Fibroblast of skin of scalp (primary cell): Measurements from ENCODE around the gene KIAA1217. TPM values are rescaled to one million over a fixed set of nuclear protein-coding genes. Genes with fewer than 3 reads are reported as not detected.
A peak's percentile ranks its signal among the peaks of the same experiment; 100 is the strongest.

Source experiments
- DNase-seq: peaks from one replicate; pipeline ENCODE4 v3.0.0-alpha.2; 2013
- polyA plus RNA-seq, 2 experiments: library from polyadenylated mRNA; unstranded; fragments of 120-200 nt; gene quantifications; one replicate each; pipeline ENCODE4 v1.2.1, GENCODE V29; 2013; ENCODE audit not compliant: insufficient read length in 2 of 2

The KIAA1217 gene, protein sequence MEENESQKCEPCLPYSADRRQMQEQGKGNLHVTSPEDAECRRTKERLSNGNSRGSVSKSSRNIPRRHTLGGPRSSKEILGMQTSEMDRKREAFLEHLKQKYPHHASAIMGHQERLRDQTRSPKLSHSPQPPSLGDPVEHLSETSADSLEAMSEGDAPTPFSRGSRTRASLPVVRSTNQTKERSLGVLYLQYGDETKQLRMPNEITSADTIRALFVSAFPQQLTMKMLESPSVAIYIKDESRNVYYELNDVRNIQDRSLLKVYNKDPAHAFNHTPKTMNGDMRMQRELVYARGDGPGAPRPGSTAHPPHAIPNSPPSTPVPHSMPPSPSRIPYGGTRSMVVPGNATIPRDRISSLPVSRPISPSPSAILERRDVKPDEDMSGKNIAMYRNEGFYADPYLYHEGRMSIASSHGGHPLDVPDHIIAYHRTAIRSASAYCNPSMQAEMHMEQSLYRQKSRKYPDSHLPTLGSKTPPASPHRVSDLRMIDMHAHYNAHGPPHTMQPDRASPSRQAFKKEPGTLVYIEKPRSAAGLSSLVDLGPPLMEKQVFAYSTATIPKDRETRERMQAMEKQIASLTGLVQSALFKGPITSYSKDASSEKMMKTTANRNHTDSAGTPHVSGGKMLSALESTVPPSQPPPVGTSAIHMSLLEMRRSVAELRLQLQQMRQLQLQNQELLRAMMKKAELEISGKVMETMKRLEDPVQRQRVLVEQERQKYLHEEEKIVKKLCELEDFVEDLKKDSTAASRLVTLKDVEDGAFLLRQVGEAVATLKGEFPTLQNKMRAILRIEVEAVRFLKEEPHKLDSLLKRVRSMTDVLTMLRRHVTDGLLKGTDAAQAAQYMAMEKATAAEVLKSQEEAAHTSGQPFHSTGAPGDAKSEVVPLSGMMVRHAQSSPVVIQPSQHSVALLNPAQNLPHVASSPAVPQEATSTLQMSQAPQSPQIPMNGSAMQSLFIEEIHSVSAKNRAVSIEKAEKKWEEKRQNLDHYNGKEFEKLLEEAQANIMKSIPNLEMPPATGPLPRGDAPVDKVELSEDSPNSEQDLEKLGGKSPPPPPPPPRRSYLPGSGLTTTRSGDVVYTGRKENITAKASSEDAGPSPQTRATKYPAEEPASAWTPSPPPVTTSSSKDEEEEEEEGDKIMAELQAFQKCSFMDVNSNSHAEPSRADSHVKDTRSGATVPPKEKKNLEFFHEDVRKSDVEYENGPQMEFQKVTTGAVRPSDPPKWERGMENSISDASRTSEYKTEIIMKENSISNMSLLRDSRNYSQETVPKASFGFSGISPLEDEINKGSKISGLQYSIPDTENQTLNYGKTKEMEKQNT (N-terminal part only)
- 23.4 TPM for polyA plus RNA-seq (2013, experiment 1 of 2; ENCODE audit: insufficient read length)
- polyA plus RNA-seq (2013, experiment 2 of 2; ENCODE audit: insufficient read length), result 24.3 TPM

GRCh38 chr10:24208661-24209431 lies at the start of gene KIAA1217:
TSS of gene KIAA1217 (plus strand) at chr10:24209138. CDS start at chr10:24209194, 56 bp downstream.
- peak; percentile 35 for DNase-seq

DNA sequence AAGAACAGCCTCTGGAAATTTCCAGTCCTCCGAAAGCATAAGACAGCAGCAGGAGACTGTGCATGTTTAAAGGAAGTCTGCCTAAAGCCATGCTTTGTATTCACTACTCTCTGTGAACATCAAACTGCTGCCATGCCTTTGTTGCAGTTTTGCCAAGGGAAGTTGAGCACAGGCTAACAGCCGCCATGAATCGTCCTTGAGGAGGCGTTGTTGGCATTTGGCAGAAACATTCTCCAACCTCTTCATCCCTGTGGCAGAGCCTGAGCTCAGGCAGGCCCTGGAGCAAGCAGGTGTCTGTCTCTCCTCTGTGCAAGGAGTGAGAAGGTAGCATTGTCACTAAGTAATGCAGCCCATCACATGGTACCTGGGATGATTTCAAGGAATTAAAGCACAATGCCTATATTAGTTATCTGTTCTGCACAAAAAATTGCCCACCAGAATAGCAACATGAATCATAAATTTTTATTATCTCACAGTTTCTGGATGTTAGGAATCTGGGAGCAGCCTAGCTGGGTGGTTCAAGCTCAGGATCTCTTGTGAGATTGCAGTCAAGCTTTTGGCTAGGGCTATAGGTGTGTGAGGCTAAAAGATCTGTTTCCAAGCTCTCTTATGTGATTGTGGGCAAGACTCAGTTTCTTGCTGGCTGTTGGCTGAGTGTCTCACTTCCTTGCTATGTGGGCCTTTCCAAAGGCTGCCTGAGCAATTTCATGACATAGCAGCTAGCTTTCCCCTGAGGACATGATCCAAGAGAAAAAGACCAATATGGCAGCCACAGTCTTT lies 46.5 kb upstream of the KIAA1217 start:
- no peak for DNase-seq

DNA sequence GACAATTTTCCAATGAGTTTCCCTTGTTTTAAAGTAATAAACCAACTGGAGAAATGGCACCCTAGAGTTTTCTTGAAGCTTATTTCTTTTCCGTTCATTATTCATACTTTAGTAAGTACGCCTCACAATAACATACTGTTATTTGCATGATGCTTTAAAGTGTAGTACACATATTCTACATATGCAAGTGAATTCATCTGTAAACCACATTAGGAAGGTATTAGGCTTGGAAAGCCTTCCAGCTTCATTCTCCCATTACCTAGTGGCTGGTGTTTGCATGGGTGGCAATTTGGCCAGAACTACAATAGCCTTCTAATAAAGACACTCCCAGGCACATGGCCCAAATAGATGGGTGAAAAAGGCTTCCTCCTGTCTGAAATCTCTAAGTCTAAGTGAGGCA lies 45.5 kb upstream of the KIAA1217 start:
- DNase-seq, result no peak

DNA sequence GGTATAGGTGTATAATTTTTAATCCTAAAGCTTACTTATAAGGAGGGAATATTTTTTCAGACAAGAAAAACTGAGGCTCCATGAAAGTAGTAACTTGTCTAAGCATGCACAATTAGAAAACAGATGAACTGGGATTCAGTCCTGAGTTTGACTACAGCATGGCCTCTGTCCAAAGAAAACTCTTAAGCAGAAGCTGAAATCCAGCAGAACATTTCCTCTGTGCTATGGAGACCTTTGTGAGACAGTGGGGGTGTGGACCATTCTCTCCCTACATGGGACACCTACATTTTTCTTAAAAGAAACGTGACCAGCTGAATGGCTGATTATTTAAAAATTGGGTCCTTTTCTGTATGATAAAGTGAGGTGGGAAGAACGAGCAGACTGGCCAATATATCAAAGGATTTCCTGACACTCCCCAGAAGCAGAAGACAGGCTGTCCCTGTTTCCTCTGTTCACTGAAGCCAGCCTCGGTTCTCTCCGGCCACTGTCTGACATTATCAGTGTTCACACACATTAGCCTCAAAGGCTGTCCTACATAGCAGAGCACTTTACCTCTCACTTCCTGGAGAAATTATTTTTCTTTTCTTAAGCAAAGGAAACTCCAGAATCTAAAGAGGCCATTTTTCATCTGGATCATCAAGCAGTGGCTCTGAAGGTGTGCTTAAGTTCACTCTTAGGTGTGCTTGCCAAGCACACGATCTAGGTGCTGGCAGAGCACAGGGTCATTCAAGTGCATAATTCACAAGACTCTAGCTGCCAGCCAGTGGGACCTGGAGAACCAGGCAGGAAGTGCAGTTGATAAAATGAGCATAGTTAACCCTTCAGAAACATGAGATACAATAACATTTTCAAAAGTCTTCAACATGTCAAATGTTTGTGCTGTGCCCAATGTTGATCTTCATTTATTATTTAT lies 40.4 kb upstream of the KIAA1217 start:
- no peak for DNase-seq

- no peak for DNase-seq
Observed at GRCh38 chr10:24170199-24170598, 38.7 kb upstream of the KIAA1217 start.

DNA sequence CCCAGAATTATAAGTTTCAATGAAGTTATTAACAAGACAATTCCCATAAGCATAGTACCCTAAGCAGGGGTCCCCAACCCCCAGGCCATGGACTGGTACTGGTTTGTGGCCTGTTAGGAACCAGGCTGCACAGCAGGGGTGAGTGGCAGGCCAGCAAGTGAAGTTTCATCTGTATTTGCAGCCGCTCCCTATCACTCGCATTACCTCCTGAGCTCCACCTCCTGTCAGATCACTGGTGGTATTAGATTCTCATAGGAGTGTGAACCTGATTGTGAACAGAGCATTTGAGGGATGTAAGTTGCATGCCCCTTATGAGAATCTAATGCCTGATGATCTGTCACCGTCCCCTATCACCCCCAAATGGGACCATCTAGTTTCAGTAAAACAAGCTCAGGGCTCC lies 36.0 kb upstream of the KIAA1217 start:
- no peak for DNase-seq

DNA sequence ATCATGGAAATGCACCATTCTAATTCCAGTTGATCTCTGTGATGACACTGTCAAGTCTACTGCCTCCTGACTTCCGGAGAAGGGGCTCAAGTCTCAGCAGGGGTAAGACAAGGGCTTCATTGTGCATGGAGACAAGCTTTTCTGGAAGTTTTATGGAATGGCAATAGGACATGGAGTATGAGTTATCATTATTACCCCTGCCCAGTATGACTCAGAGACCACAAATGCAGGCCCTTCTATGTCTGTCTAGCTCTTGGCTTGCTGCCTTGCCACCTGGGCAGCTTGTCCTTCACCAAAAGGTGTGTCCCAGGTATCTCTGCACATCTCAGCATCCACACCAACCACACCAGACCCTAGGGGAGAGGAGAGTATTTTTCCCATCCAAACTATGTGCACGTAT lies 34.9 kb upstream of the KIAA1217 start:
- no peak for DNase-seq

DNA sequence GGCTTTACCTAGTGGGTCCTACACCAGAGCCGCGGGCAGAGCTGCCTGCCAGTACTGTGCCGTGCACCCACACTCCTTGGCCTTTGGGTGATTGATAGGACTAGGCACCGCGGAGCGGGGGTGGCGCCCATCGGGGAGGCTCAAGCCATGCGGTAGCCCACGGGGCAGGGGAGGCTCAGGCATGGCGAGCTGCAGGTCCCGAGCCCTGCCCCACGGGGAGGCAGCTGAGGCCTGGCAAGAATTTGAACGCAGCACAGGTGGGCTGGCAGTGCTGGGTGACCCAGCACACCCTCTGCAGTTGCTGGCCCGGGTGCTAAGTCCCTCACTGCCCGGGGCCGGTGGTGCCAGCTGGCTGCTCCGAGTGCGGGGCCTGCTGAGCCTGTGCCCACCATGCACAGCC lies 32.3 kb upstream of the KIAA1217 start:
- no peak for DNase-seq

GRCh38 chr10:24177636-24178035 lies 31.3 kb upstream of the KIAA1217 start:
- no peak for DNase-seq

GRCh38 chr10:24180891-24181290 lies 28.0 kb upstream of the KIAA1217 start:
- no peak for DNase-seq

GRCh38 chr10:24184455-24184854 lies 24.5 kb upstream of the KIAA1217 start:
- DNase-seq, result no peak

DNA sequence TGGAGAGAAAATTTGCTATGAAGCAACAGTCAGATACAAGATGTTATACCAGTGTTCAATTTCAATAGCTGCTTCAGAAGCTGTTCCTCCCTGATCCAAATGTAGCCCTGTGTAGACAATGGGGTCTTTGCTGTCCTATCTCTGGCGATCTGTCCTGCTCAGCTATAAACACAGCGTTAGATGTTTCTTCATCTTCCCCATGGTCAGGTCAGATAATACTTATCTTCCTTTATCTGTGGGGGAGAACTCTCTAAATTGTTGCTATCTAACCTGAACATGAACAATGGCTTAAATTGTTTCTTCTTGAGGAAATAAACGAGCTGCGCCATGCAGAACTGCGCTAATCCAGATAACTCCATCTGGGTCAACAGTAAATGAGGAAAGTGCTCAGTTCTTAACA lies 15.6 kb upstream of the KIAA1217 start:
- DNase-seq, result no peak

DNA sequence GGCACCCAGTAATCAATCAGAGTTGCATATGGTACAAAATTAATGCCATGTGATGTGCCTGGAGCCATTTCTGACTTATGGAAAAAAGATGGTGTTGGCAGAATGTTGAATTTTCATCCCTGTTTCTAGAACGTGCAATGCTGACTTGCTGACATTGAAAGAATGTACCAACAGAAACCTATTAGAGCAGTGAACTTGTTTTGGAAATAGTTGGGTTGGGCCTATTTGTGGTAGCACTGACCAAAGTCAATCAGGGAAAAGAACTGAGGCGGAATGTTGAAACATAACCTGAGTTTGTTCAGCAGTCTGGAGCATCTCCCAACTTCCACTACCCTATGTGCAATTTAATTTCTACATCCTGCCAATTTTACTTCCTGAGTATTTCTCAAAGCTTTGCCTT lies 11.7 kb upstream of the KIAA1217 start:
- no peak for DNase-seq

DNA sequence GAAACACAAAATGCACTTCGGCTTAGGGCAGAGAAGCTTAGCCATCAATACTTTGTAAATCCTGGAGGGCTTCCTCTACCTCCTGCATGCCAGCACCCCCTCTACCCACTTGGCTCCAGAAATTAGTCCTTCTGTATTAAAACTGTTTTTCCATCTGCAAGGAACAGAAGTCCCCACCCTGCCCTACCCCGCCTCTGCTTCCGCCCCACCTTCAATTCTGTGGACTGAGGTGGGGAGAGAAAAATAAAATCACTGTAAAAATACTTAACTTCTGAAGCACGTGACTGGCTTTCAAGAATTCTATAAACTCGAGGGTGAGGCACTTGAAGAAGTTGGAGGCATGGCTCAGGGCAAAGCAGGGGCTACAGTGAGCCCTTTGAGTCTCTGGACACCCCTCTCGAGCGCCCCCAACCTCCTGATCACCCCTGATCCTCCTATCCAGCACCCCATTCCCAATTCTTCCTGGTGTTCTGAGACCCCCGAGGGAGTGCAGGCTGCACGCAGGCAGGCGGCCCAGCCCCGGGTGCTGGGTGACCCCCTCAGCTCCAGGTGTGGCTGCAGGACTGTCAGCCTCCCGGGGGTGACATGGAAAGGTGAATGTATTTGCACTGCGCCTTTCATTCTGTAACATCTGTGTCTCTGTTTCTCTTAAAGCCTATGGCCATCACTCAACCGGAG lies 7.3 kb upstream of the KIAA1217 start:
- no peak for DNase-seq

- no peak for DNase-seq
Observed at GRCh38 chr10:24202181-24202570, 6.8 kb upstream of the KIAA1217 start.

GRCh38 chr10:24205821-24206220 lies 3.1 kb upstream of the KIAA1217 start:
- DNase-seq, result no peak

- DNase-seq, result no peak
Observed at GRCh38 chr10:24206334-24206733, 2.6 kb upstream of the KIAA1217 start.

- no peak for DNase-seq
Observed at GRCh38 chr10:24206926-24207325, 2.0 kb upstream of the KIAA1217 start.

DNA sequence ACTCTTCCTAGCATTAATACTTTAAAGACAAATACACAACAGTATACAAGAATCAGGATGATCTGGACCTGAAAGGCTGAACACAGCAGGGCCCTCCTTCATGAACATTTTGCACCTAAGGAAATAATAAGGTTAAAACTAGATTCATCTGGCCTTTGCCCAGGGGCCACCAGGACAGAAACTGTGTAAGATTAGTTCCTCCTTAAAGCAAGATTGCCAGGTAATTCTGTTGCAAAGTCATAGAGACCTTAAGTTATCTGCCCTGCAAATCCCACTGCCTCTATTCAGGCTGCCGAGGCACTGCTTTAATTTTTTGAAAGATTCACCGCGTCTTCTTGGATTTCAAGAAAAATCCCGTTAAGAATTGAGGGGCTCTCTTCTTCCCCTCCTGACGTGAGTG lies 1.6 kb upstream of the KIAA1217 start:
- no peak for DNase-seq
